ENCODE measurements around the gene OAS1. TPM values are rescaled to one million over a fixed set of nuclear protein-coding genes. Genes with fewer than 3 reads are reported as not detected.

Gene OAS1
- total RNA-seq, 1 donor from 2014 or later, result 0.38 TPM

DNA sequence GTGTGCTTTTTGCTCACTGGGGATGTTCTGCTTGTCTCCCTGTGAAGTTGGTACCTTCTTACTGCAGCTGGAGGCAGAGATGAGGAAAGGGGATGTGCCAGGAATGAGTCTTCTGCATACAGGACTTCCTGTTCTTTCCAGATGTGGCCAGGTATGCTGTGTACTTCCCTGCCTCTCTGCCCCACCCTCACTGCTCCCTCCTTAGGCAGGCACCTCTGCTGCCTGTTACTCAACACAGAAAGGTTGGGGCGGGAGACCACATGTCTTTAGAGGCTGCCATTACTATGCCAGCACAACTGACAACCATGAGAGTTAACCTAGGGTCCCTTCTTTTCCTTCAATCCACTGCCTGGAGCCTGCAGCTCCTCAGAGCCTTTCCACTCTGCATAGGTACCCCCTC, 29.5 kb downstream of the OAS1 start:
- no peak overlapping the region for H3K4me3 Mint-ChIP-seq (ENCODE audit: low read depth)
- H3K27ac Mint-ChIP-seq, result no peak overlapping the region
- DNase-seq (ENCODE audit: low spot score, unreplicated experiment), result no peak
- peaks cover 48% of the 10 kb centered on the region for H3K27me3 Mint-ChIP-seq
- no peaks in the 10 kb centered on the region for H3K36me3 Mint-ChIP-seq (ENCODE audit: insufficient read depth)
- H3K4me1 Mint-ChIP-seq (ENCODE audit: low read depth), result peaks cover 7% of the 10 kb centered on the region
- TF ChIP-seq, protein P1, sequence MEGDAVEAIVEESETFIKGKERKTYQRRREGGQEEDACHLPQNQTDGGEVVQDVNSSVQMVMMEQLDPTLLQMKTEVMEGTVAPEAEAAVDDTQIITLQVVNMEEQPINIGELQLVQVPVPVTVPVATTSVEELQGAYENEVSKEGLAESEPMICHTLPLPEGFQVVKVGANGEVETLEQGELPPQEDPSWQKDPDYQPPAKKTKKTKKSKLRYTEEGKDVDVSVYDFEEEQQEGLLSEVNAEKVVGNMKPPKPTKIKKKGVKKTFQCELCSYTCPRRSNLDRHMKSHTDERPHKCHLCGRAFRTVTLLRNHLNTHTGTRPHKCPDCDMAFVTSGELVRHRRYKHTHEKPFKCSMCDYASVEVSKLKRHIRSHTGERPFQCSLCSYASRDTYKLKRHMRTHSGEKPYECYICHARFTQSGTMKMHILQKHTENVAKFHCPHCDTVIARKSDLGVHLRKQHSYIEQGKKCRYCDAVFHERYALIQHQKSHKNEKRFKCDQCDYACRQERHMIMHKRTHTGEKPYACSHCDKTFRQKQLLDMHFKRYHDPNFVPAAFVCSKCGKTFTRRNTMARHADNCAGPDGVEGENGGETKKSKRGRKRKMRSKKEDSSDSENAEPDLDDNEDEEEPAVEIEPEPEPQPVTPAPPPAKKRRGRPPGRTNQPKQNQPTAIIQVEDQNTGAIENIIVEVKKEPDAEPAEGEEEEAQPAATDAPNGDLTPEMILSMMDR (IDR thresholded peaks at IDR 0.05; ENCODE audit: unreplicated experiment), result no peak
- peaks cover 3% of the 10 kb centered on the region for H3K9me3 Mint-ChIP-seq (ENCODE audit: low read depth)

DNA sequence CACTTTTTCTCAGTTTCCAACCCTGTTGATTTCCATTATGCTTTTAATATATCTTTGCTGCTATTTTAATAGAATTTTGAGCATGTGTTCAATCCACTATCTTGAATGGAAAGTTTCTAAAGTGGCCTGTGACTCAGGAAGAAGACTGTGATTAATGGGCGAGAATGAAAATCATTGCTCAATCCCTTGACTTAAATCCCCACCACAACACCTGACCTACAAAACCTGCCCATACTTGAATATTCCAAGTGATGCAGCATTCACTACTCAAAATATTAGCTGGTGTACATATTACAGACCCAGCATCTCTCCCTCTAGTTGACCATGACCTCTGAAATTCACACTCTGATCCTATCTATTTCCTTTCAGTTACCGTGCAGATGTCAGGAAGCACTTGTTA, 30.2 kb downstream of the OAS1 start:
- TF ChIP-seq, protein P1 (IDR thresholded peaks at IDR 0.05; ENCODE audit: unreplicated experiment), result no peak
- no peak overlapping the region for H3K27ac Mint-ChIP-seq
- H3K4me3 Mint-ChIP-seq (ENCODE audit: low read depth), result no peak overlapping the region
- DNase-seq (ENCODE audit: low spot score, unreplicated experiment), result no peak
- H3K36me3 Mint-ChIP-seq (ENCODE audit: insufficient read depth), result no peaks in the 10 kb centered on the region
- peaks cover 7% of the 10 kb centered on the region for H3K4me1 Mint-ChIP-seq (ENCODE audit: low read depth)
- H3K9me3 Mint-ChIP-seq (ENCODE audit: low read depth), result peaks cover 3% of the 10 kb centered on the region
- H3K27me3 Mint-ChIP-seq, result peaks cover 48% of the 10 kb centered on the region

DNA sequence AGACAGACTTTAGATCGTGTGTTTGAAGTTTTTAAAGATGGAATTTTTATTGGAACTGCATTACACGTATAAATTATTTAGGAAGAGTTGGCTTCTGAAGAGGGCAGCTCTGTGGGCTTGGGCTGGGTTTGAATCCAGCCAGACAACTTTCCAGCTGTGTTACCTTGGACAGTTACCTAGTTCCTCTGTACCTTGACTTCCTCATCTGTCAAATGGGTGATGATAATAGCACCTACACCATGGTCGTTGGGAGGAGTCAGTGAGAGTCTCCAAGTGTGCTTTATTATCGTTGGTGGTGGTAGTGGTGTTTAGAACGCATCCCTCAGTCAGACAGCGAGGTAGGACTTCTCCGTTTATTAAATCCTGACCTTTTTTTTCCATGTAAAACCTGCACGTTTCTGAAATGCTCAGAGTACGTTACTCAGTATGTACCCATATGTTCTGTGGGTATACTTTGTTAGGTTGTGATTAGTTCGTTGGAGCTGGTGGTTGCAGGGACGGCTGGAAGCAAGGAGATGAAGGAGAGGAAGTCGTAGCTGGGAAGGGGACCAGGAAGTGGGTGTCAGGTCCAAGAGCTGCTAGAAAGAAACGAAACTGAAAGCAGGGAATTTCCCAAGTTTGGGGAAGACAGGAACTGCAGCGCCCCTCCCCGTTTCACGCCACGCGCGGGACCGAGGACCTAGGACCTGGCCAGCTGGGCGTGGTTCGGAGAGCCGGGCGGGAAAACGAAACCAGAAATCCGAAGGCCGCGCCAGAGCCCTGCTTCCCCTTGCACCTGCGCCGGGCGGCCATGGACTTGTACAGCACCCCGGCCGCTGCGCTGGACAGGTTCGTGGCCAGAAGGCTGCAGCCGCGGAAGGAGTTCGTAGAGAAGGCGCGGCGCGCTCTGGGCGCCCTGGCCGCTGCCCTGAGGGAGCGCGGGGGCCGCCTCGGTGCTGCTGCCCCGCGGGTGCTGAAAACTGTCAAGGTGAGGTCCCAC, 31.3 kb downstream of the OAS1 start, which contains the start of gene OAS3:
Gene OAS3, plus strand, starts transcription at position 734 of the 979 bp plus-strand sequence. Its CDS starts 57 bp downstream, at position 791.
- Mint-ChIP-seq H3K9me3 (ENCODE audit: low read depth) (peaks cover 3% of the 10 kb centered on the region), H3K4me3 (ENCODE audit: low read depth) (peak within 1 kb of the TSS; percentile 68), H3K4me1 (ENCODE audit: low read depth) (peaks cover 4% of the 10 kb centered on the region), H3K27ac (no peak within 1 kb of the TSS), H3K36me3 (ENCODE audit: insufficient read depth) (no peaks in the 10 kb centered on the region), H3K27me3 (peaks cover 45% of the 10 kb centered on the region)
- no peak for DNase-seq (ENCODE audit: low spot score, unreplicated experiment)
- TF ChIP-seq, protein P1 (IDR thresholded peaks at IDR 0.05; ENCODE audit: unreplicated experiment), result no peak

DNA sequence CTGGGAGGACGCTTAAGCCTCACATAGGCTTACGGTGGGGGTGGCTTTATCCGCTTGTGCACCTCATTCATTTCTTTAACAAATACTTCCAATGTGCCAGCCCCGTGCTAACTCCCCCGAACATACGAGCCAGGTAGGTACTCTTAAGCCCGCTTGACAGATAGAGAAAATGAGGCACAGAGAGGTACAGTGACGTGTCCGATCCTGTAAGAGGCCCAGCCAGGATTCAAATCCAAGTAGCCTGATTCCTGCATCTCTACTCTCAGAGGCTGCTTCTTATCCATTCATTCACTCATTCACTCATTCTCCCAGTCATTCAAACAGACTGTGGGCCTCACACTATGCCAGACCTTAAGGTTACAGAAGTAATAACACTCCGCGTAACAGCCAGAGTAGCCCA, 32.0 kb downstream of the OAS1 start:
- TF ChIP-seq, protein P1 (IDR thresholded peaks at IDR 0.05; ENCODE audit: unreplicated experiment), result no peak
- Mint-ChIP-seq H3K9me3 (ENCODE audit: low read depth) (peaks cover 3% of the 10 kb centered on the region), H3K36me3 (ENCODE audit: insufficient read depth) (no peaks in the 10 kb centered on the region), H3K27me3 (peaks cover 45% of the 10 kb centered on the region), H3K4me1 (ENCODE audit: low read depth) (peaks cover 4% of the 10 kb centered on the region), H3K27ac (no peak overlapping the region), H3K4me3 (ENCODE audit: low read depth) (peak overlapping the region; percentile 68)
- no peak for DNase-seq (ENCODE audit: low spot score, unreplicated experiment)

DNA sequence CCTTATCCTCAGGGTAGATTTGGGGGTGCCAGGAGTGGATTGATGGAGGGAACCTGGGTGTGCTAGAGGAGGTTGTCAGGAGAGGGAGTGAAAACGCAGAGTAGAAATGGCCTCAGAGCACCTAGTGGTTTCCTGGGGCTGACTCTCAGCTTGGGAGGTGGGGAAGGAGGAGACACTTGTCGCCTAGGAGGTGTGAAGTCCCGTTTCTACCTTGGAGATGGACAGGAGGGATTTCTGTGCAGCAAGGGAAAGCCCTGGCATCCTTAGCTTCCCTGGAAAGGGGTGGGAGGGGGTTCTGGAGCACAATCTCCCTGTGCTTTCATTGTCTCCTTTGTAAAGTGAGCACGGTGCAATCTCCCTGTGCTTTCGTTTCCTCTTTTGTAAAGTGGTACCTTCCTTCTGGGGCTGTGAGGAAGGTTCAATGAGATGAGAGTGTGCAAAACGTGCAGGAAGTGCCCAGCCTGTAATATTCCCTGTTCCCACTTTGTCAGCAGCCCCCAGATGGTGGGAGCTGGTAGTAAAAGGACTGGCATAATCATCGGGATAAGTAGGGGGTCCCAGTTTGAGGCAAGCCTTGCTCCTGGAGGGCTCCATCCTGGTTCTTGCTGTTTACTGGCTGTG, 33.1 kb downstream of the OAS1 start:
- H3K9me3 Mint-ChIP-seq (ENCODE audit: low read depth), result peaks cover 3% of the 10 kb centered on the region
- H3K27ac Mint-ChIP-seq, result no peak overlapping the region
- TF ChIP-seq, protein P1 (IDR thresholded peaks at IDR 0.05; ENCODE audit: unreplicated experiment), result no peak
- H3K36me3 Mint-ChIP-seq (ENCODE audit: insufficient read depth), result no peaks in the 10 kb centered on the region
- peaks cover 4% of the 10 kb centered on the region for H3K4me1 Mint-ChIP-seq (ENCODE audit: low read depth)
- no peak for DNase-seq (ENCODE audit: low spot score, unreplicated experiment)
- H3K27me3 Mint-ChIP-seq, result peaks cover 48% of the 10 kb centered on the region
- no peak overlapping the region for H3K4me3 Mint-ChIP-seq (ENCODE audit: low read depth)

Data from progenitor cell of endocrine pancreas (in vitro differentiated cells).